ENCODE data around the gene KRTAP1-4. TPM values are rescaled to one million over a fixed set of nuclear protein-coding genes. Genes with fewer than 3 reads are reported as not detected.
"Not testable (repeated sequence)": the region's sequence is repeated elsewhere in the genome, so short reads cannot be mapped to it uniquely, and the experiment has no call there.

Gene KRTAP1-4
- not detected for total RNA-seq

- DNase-seq (ENCODE audit: low spot score in 2 of 2) (no peak), FAIRE-seq (no peak)
These were observed at the start of gene KRTAP1-4 for GRCh38 chr17:41029633-41030245. Gene KRTAP1-4 (minus strand): TSS chr17:41030195. CDS start chr17:41030078, 117 bp downstream.

- no peak for FAIRE-seq
- DNase-seq (ENCODE audit: low spot score in 2 of 2): no peak
These were observed 46.8 kb upstream of the KRTAP1-4 start for GRCh38 chr17:41076788-41077187.

GRCh38 chr17:41073676-41074075 is 43.7 kb upstream of the KRTAP1-4 start:
- no peak for FAIRE-seq
- DNase-seq (ENCODE audit: low spot score in 2 of 2): no peak

GRCh38 chr17:41071606-41072360 is 41.8 kb upstream of the KRTAP1-4 start:
- FAIRE-seq: no peak
- no peak for DNase-seq (ENCODE audit: low spot score in 2 of 2)

- no peak for FAIRE-seq
- DNase-seq (ENCODE audit: low spot score in 2 of 2): no peak
These were observed 39.0 kb upstream of the KRTAP1-4 start for GRCh38 chr17:41069031-41069430.

- FAIRE-seq (no peak), DNase-seq (ENCODE audit: low spot score in 2 of 2) (no peak)
These were observed 37.3 kb upstream of the KRTAP1-4 start for GRCh38 chr17:41067281-41067680.

- no peak for FAIRE-seq
- DNase-seq (ENCODE audit: low spot score in 2 of 2): no peak
These were observed 36.0 kb upstream of the KRTAP1-4 start, which contains the start of gene KRTAP2-4 for GRCh38 chr17:41065829-41066624. Gene KRTAP2-4 (minus strand): TSS chr17:41065879. CDS start chr17:41065845, 34 bp downstream.

- FAIRE-seq; DNase-seq (ENCODE audit: low spot score in 2 of 2): not testable (repeated sequence)
These were observed 35.2 kb upstream of the KRTAP1-4 start for GRCh38 chr17:41065016-41065689.

GRCh38 chr17:41064301-41064700 is 34.3 kb upstream of the KRTAP1-4 start:
- DNase-seq (ENCODE audit: low spot score in 2 of 2) (no peak), FAIRE-seq (no peak)

- no peak for FAIRE-seq
- DNase-seq (ENCODE audit: low spot score in 2 of 2): no peak
These were observed 33.5 kb upstream of the KRTAP1-4 start for GRCh38 chr17:41063449-41063848.

GRCh38 chr17:41061964-41062363 is 32.0 kb upstream of the KRTAP1-4 start:
- DNase-seq (ENCODE audit: low spot score in 2 of 2): no peak
- FAIRE-seq: no peak

GRCh38 chr17:41060052-41060604 is 30.1 kb upstream of the KRTAP1-4 start, which contains the start of gene KRTAP2-3:
Gene KRTAP2-3 (minus strand): TSS chr17:41060114. CDS start chr17:41060050, 64 bp downstream.
- DNase-seq (ENCODE audit: low spot score in 2 of 2) (no peak), FAIRE-seq (no peak)

GRCh38 chr17:41059276-41060051 is 29.5 kb upstream of the KRTAP1-4 start:
- not testable (repeated sequence) for FAIRE-seq; DNase-seq (ENCODE audit: low spot score in 2 of 2)

GRCh38 chr17:41058741-41059140 is 28.7 kb upstream of the KRTAP1-4 start:
- FAIRE-seq (no peak), DNase-seq (ENCODE audit: low spot score in 2 of 2) (no peak)

GRCh38 chr17:41057547-41057946 is 27.6 kb upstream of the KRTAP1-4 start:
- FAIRE-seq (no peak), DNase-seq (ENCODE audit: low spot score in 2 of 2) (no peak)

GRCh38 chr17:41055130-41055529 is 25.1 kb upstream of the KRTAP1-4 start, which contains the start of gene KRTAP2-2:
Gene KRTAP2-2 (minus strand): TSS chr17:41055230. CDS start chr17:41055211, 19 bp downstream.
- not testable (repeated sequence) for DNase-seq (ENCODE audit: low spot score in 2 of 2); FAIRE-seq

- FAIRE-seq; DNase-seq (ENCODE audit: low spot score in 2 of 2): not testable (repeated sequence)
These were observed 24.6 kb upstream of the KRTAP1-4 start for GRCh38 chr17:41054556-41054955.

- FAIRE-seq (no peak), DNase-seq (ENCODE audit: low spot score in 2 of 2) (no peak)
These were observed 24.0 kb upstream of the KRTAP1-4 start for GRCh38 chr17:41054025-41054424.

GRCh38 chr17:41052566-41052965 is 22.6 kb upstream of the KRTAP1-4 start:
- DNase-seq (ENCODE audit: low spot score in 2 of 2) (no peak), FAIRE-seq (no peak)

All from frontal cortex (tissue), 4 donors.